GM12878 (cell line): Measurements from ENCODE around the gene NHSL1.

Experiments
- BCL3 ChIP-seq: IDR thresholded peaks from 2 replicates; pipeline ENCODE4 v1.6.1; 2011; ENCODE audit warnings: borderline replicate concordance, low read depth, mild to moderate bottlenecking, moderate library complexity, low read length; ENCODE audit not compliant: insufficient read depth, poor library complexity, severe bottlenecking
- EED ChIP-seq: sonication (generic); IDR thresholded peaks from 2 replicates; pipeline ENCODE4 v1.6.1; 2016; ENCODE audit warnings: antibody characterized with exemption, low read depth
- FOXM1 ChIP-seq: IDR thresholded peaks from 2 replicates; pipeline ENCODE4 v1.6.1; 2012; ENCODE audit warnings: low read depth, mild to moderate bottlenecking, inconsistent platforms, low read length, moderate library complexity
- POLR2A ChIP-seq: IDR thresholded peaks from 2 replicates; pipeline ENCODE4 v1.6.1; 2011; ENCODE audit warnings: low read depth, mild to moderate bottlenecking, low read length
- RCOR1 ChIP-seq: conservative IDR thresholded peaks from 2 replicates; pipeline ENCODE4 v1.6.1; 2012; ENCODE audit warnings: low read depth, low read length, improper control_type of control experiment
- RFX5 ChIP-seq: IDR thresholded peaks from 2 replicates; pipeline ENCODE4 v1.6.1; 2011; ENCODE audit warnings: low read depth, low read length, improper control_type of control experiment
- SMAD1 ChIP-seq: fragments of 450-650 bp; IDR thresholded peaks from 2 replicates; pipeline ENCODE4 v1.6.1; 2018; ENCODE audit warnings: mild to moderate bottlenecking, low read depth; ENCODE audit not compliant: partially characterized antibody
- SP1 ChIP-seq: IDR thresholded peaks from one replicate; pipeline ENCODE4 v1.6.1; 2011; ENCODE audit warnings: low read depth, low read length
- YY1 ChIP-seq: IDR thresholded peaks from 2 replicates; pipeline ENCODE4 v1.6.1; 2011; ENCODE audit warnings: low read depth, mild to moderate bottlenecking, low read length
- ZBTB4 ChIP-seq: fragments of 450-650 bp; formaldehyde crosslinking; IDR thresholded peaks from 2 replicates; pipeline ENCODE4 v1.4.0; 2022; ENCODE audit warnings: mild to moderate bottlenecking, moderate library complexity
- TF ChIP-seq, protein P1 (sequence below), 3 experiments: IDR thresholded peaks in 2 of 3; conservative IDR thresholded peaks in 1 of 3; 2 replicates each; pipeline ENCODE4 v1.5.1; 2011; ENCODE audit warnings: low read depth in 3 of 3, low read length in 3 of 3, mild to moderate bottlenecking in 3 of 3, control low read depth in 2 of 3, moderate library complexity in 2 of 3, inconsistent platforms in 1 of 3, mixed read lengths in 1 of 3; ENCODE audit not compliant: control insufficient read depth in 2 of 3, insufficient read depth in 1 of 3; ENCODE audit errors: extremely low read depth in 1 of 3
- TF ChIP-seq, protein P2 (sequence below): IDR thresholded peaks from 2 replicates; pipeline ENCODE4 v1.6.1; 2012; ENCODE audit warnings: mild to moderate bottlenecking, low read depth, low read length

GRCh38 chr6:138387577-138388368 is 111.5 kb downstream of the NHSL1 start:
- TF ChIP-seq SP1 (no peak), POLR2A (no peak), FOXM1 (no peak), RFX5 (no peak), RCOR1 (no peak), BCL3 (no peak), SMAD1 (no peak), YY1 (no peak), EED (no peak), ZBTB4 (CRISPR knock-in tag) (no peak)
- TF ChIP-seq, protein P1, sequence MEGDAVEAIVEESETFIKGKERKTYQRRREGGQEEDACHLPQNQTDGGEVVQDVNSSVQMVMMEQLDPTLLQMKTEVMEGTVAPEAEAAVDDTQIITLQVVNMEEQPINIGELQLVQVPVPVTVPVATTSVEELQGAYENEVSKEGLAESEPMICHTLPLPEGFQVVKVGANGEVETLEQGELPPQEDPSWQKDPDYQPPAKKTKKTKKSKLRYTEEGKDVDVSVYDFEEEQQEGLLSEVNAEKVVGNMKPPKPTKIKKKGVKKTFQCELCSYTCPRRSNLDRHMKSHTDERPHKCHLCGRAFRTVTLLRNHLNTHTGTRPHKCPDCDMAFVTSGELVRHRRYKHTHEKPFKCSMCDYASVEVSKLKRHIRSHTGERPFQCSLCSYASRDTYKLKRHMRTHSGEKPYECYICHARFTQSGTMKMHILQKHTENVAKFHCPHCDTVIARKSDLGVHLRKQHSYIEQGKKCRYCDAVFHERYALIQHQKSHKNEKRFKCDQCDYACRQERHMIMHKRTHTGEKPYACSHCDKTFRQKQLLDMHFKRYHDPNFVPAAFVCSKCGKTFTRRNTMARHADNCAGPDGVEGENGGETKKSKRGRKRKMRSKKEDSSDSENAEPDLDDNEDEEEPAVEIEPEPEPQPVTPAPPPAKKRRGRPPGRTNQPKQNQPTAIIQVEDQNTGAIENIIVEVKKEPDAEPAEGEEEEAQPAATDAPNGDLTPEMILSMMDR (IDR thresholded peaks at IDR 0.05 in 2 of 3, conservative IDR thresholded peaks at IDR 0.05 in 1 of 3; ENCODE audit: control insufficient read depth in 2 of 3, extremely low read depth in 1 of 3, insufficient read depth in 1 of 3, low read depth in 3 of 3, low read length in 3 of 3), result no peak
- TF ChIP-seq, protein P2, sequence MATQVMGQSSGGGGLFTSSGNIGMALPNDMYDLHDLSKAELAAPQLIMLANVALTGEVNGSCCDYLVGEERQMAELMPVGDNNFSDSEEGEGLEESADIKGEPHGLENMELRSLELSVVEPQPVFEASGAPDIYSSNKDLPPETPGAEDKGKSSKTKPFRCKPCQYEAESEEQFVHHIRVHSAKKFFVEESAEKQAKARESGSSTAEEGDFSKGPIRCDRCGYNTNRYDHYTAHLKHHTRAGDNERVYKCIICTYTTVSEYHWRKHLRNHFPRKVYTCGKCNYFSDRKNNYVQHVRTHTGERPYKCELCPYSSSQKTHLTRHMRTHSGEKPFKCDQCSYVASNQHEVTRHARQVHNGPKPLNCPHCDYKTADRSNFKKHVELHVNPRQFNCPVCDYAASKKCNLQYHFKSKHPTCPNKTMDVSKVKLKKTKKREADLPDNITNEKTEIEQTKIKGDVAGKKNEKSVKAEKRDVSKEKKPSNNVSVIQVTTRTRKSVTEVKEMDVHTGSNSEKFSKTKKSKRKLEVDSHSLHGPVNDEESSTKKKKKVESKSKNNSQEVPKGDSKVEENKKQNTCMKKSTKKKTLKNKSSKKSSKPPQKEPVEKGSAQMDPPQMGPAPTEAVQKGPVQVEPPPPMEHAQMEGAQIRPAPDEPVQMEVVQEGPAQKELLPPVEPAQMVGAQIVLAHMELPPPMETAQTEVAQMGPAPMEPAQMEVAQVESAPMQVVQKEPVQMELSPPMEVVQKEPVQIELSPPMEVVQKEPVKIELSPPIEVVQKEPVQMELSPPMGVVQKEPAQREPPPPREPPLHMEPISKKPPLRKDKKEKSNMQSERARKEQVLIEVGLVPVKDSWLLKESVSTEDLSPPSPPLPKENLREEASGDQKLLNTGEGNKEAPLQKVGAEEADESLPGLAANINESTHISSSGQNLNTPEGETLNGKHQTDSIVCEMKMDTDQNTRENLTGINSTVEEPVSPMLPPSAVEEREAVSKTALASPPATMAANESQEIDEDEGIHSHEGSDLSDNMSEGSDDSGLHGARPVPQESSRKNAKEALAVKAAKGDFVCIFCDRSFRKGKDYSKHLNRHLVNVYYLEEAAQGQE, result no peak
